ES-I3 (cell line): ENCODE results near the gene MUC4.
"Not testable (repeated sequence)": the region's sequence is repeated elsewhere in the genome, so short reads cannot be mapped to it uniquely, and the experiment has no call there.

Experiments
- H3K36me3 ChIP-seq: 2 replicates; pipeline ENCODE4 v1.6.1; 2013; ENCODE audit warnings: mild to moderate bottlenecking, low read length, control low read depth, moderate library complexity; ENCODE audit not compliant: insufficient read depth
- H3K4me1 ChIP-seq: 2 replicates; pipeline ENCODE4 v1.6.1; 2013; ENCODE audit warnings: mild to moderate bottlenecking, control low read depth, low read length; ENCODE audit not compliant: insufficient read depth
- H3K9ac ChIP-seq: 2 replicates; pipeline ENCODE4 v1.6.1; 2013; ENCODE audit warnings: low read depth, mild to moderate bottlenecking, low read length, moderate library complexity
- H3K9me3 ChIP-seq: 2 replicates; pipeline ENCODE4 v1.6.1; 2013; ENCODE audit warnings: mild to moderate bottlenecking, low read length, moderate library complexity; ENCODE audit not compliant: control insufficient read depth, insufficient read depth

MUC4 gene

GRCh38 chr3:195727606-195728195, 84.0 kb downstream of the MUC4 start:
- Histone ChIP-seq H3K4me1 (no peaks in the 10 kb centered on the region), H3K9ac (no peak overlapping the region), H3K9me3 (no peaks in the 10 kb centered on the region), H3K36me3 (no peaks in the 10 kb centered on the region)

DNA sequence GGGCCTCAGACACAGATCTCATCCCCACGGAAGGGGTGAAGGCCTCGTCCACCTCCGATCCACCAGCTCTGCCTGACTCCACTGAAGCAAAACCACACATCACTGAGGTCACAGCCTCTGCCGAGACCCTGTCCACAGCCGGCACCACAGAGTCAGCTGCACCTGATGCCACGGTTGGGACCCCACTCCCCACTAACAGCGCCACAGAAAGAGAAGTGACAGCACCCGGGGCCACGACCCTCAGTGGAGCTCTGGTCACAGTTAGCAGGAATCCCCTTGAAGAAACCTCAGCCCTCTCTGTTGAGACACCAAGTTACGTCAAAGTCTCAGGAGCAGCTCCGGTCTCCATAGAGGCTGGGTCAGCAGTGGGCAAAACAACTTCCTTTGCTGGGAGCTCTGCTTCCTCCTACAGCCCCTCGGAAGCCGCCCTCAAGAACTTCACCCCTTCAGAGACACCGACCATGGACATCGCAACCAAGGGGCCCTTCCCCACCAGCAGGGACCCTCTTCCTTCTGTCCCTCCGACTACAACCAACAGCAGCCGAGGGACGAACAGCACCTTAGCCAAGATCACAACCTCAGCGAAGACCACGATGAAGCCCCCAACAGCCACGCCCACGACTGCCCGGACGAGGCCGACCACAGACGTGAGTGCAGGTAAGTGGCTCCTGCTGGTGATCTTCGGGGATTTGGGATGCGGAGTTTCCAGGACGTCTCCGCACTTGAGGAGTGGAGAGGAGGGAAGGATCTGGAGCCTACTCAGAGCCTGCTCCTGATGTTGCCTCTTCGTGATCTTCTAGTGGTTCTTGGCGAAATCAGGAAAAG, 85.6 kb downstream of the MUC4 start:
- H3K4me1 ChIP-seq, H3K9ac ChIP-seq, H3K36me3 ChIP-seq, H3K9me3 ChIP-seq: not testable (repeated sequence)

- H3K9ac ChIP-seq, H3K36me3 ChIP-seq, H3K9me3 ChIP-seq, H3K4me1 ChIP-seq: not testable (repeated sequence)
These were observed 87.4 kb downstream of the MUC4 start for GRCh38 chr3:195724363-195724762.

- H3K9ac ChIP-seq, H3K36me3 ChIP-seq, H3K9me3 ChIP-seq: not testable (repeated sequence)
- peaks cover 12% of the 10 kb centered on the region for H3K4me1 ChIP-seq
These were observed 88.8 kb downstream of the MUC4 start for GRCh38 chr3:195722996-195723345.

DNA sequence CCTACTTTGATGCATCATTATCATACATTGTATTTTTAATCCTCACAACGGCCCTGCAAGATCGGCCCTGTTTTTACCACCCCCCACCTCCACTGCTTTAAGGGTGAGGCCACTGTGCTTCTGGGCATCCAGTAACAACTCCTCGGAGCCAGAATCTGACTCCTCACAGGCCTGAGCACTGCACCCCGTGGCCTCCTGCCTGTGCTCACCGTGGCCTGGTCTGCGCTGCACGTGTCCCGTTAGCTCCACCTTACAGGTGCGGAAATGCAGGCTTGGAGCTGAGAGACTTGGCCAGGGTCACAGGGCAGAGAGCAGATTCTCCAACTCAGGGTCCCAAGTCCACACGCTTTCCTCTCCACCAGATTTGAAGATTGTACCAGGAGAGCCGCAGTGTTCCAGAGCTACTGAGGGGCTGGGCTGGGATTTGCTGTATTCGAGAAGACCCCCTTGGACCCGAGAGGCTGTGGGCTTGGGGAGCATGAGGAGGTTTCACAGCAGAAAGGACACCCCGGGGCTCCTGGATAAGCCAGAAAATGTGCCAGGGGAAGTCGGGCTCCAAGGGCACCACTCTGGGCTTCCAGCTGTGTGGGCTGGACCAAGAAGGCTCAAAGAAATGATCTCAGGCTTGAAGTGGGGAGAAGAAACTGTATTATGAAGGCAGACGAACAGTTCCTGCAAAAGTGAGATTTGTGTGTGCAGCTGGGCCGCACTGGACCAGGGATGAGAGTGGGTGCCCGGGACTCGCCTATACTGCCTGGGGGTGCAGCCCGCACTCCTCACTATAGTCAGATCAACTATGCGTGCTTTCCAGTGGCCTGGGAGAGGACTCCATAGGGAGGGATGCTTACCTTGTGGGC, 89.4 kb downstream of the MUC4 start:
- H3K4me1 ChIP-seq: peaks cover 15% of the 10 kb centered on the region
- not testable (repeated sequence) for H3K9me3 ChIP-seq, H3K9ac ChIP-seq, H3K36me3 ChIP-seq

DNA sequence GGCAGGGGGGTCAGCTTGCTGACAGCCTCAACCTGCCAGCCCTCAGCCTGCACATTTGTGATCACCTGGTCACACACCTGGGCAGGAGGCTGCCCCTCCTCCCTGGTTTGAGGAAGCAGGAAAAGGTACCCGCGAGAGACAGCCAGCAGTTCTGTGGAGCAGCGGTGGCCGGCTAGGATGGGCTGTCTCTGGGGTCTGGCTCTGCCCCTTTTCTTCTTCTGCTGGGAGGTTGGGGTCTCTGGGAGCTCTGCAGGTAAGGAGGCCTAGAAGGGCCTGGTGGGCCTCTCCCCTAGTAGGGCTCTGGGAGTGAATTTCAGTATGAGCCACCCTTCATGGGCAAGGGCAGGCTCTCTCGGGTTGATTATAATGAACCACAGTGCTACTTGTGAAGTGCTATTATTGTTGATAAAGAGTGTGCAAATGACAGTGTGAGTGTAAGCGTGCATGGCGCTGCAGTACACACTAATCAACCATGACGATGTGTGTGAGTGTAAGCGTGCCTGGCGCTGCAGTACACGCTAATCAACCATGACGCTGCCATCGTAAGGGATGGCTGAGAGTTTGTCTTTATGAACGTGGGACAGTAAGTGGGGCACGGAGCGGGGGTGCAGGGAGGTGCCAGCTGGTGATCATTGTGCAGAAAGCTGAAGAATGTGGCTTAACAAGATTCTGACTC, 90.8 kb downstream of the MUC4 start, which contains the start of gene MUC20:
Gene MUC20, plus strand, starts transcription at position 148 of the 676 bp plus-strand sequence. Its CDS starts 30 bp downstream, at position 178.
- not testable (repeated sequence) for H3K9ac ChIP-seq, H3K9me3 ChIP-seq, H3K36me3 ChIP-seq
- peaks cover 17% of the 10 kb centered on the region for H3K4me1 ChIP-seq

DNA sequence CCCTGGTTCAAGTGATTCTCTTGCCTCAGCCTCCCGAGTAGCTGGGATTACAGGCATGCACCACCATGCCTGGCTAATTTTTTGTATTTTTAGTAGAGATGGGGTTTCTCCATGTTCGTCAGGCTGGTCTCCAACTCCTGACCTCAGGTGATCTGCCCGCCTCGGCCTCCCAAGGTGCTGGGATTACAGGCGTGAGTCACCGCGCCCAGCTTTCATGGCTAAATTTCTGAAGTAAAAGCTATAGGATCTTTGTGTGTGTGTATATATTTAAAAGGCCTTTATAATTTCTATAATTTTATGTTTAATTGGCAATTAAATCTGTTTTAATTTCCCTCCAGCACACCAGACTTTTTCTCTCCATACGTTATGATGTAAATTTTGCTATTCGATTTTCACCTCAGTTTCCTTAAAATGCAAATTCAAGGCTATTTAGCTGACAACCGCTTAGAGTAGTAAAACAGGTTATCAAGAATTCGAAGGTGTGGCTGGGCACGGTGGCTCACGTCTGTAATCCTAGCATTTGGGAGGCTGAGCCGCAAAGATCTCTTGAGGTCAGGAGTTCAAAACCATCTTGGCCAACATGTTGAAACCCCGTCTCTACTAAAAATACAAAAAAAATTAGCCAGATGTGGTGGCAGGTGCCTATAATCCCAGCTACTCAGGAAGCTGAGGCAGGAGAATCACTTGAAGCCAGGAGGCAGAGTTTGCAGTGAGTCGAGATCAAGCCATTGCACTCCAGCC, 92.0 kb downstream of the MUC4 start:
- not testable (repeated sequence) for H3K9me3 ChIP-seq, H3K36me3 ChIP-seq, H3K9ac ChIP-seq
- peaks cover 17% of the 10 kb centered on the region for H3K4me1 ChIP-seq

- Histone ChIP-seq H3K4me1 (peaks cover 17% of the 10 kb centered on the region), H3K36me3 (no peaks in the 10 kb centered on the region), H3K9ac (peak overlapping the region; percentile 4; the same call in 1 of the 2 replicates), H3K9me3 (no peaks in the 10 kb centered on the region)
These were observed 93.2 kb downstream of the MUC4 start for GRCh38 chr3:195718477-195718984.

DNA sequence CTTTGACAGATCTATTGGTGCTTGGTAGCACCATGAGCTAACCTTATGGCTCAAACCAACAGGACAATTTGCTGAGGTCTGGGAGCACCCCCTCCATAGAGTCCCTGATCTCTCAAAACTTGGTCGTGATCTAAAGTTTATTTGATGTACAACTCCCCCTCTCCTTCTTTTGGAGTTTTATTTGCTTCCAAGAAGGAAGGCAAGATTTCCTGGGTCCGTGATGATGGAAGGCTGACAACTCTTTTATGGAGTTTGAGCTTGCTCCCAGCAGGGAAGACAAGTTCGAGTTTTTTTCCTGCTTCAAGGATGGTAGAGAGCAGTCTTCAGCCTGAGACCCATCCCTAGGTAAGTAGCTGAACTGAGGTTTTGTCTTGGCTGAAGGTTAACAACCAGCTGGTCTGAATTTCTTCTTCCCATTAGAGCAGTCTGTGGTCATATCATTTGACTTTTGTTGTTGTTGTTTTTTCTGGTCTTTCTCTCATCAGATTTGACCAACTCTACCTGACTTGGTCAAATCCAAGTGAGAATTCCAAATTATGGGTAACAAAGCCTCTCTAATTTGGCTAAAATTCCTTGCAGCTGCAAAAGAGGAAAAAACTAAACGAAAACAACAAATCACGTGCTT, 93.8 kb downstream of the MUC4 start:
- Histone ChIP-seq H3K4me1 (peaks cover 17% of the 10 kb centered on the region), H3K9ac (no peak overlapping the region), H3K9me3 (no peaks in the 10 kb centered on the region), H3K36me3 (no peaks in the 10 kb centered on the region)

GRCh38 chr3:195717416-195717815, 94.3 kb downstream of the MUC4 start:
- H3K9ac ChIP-seq: no peak overlapping the region
- H3K36me3 ChIP-seq: no peaks in the 10 kb centered on the region
- H3K4me1 ChIP-seq: peaks cover 17% of the 10 kb centered on the region
- no peaks in the 10 kb centered on the region for H3K9me3 ChIP-seq

DNA sequence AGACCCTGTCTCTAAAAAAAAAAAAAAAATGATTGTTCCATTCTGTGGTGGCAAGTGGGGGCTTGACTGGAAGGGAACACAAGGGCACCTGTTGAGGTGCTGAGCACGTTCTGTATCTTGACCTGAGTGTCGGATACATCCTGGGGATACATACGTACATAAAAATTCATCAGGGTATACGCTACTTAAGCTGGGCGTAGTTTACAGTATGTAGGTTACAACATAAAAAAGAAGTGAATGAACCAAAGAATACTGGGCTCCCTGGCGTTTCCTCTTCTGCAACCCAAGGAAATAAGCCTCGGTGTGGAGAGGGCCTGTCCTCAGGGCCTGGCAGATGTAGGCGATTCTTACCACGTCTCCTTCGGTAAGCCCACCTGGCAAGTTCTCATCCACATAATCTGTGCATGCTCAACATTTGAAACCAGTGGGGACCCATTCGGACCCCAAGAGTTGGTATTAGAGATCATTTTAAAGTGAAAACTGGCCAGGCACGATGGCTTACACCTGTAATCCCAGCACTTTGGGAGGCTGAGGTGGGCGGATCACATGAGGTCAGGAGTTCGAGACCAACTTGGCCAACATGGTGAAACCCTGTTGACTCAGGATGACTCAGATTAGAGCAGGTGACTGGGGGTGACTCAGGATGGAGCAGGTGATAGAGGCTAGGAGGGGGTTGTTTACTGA, 96.0 kb downstream of the MUC4 start:
- H3K4me1 ChIP-seq: peaks cover 17% of the 10 kb centered on the region
- H3K9me3 ChIP-seq: no peaks in the 10 kb centered on the region
- no peak overlapping the region for H3K9ac ChIP-seq
- H3K36me3 ChIP-seq: no peaks in the 10 kb centered on the region

DNA sequence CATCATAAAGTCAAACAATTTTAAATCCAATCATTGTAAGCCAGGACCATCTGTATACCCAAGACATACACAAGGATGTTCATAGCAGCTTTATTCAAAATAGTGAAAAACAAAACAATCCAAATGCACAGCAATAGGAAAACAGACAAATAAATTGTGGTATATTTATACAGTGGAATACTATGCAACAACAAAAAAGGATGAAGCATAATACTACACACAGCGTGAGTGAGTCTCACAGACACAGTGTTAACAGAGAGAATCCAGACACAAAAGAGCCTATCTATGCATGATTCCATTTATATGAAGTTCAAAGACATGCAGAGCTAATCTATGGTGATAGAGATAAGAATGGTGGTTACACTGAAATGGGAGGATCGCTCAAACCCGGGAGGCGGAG, 96.6 kb downstream of the MUC4 start:
- Histone ChIP-seq H3K9ac (no peak overlapping the region), H3K4me1 (peaks cover 17% of the 10 kb centered on the region), H3K36me3 (no peaks in the 10 kb centered on the region), H3K9me3 (no peaks in the 10 kb centered on the region)
